ENCODE data around the gene ALG3. TPM values are rescaled to one million over a fixed set of nuclear protein-coding genes. Genes with fewer than 3 reads are reported as not detected.

ALG3 gene
- polyA plus RNA-seq, 1 experiment = 35.6 TPM

GRCh38 chr3:184192889-184193288 is 55.9 kb downstream of the ALG3 start:
- ChIA-PET POLR2A (no interaction called here), CTCF (no interaction called here)
- TF ChIP-seq, protein P1, sequence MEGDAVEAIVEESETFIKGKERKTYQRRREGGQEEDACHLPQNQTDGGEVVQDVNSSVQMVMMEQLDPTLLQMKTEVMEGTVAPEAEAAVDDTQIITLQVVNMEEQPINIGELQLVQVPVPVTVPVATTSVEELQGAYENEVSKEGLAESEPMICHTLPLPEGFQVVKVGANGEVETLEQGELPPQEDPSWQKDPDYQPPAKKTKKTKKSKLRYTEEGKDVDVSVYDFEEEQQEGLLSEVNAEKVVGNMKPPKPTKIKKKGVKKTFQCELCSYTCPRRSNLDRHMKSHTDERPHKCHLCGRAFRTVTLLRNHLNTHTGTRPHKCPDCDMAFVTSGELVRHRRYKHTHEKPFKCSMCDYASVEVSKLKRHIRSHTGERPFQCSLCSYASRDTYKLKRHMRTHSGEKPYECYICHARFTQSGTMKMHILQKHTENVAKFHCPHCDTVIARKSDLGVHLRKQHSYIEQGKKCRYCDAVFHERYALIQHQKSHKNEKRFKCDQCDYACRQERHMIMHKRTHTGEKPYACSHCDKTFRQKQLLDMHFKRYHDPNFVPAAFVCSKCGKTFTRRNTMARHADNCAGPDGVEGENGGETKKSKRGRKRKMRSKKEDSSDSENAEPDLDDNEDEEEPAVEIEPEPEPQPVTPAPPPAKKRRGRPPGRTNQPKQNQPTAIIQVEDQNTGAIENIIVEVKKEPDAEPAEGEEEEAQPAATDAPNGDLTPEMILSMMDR (IDR thresholded peaks at IDR 0.05; ENCODE audit: low read depth, low read length) = no peak
- Histone ChIP-seq H3K9me3 (ENCODE audit: control insufficient read depth, insufficient read depth, low read length) (no peaks in the 10 kb centered on the region), H3K4me3 (ENCODE audit: low read depth, low read length) (no peak overlapping the region), H3K27me3 (ENCODE audit: control insufficient read depth, insufficient read depth, low read length) (no peaks in the 10 kb centered on the region), H3K27ac (ENCODE audit: low read depth, low read length) (no peak overlapping the region)
- DNase-seq (ENCODE audit: low read depth, low spot score) = no peak

Small RNA genes lying within 50 kb of the gene (small RNA-seq; reads per million reads assigned to genes)
- gene MIR1224 (ENCODE audit: insufficient read length, low read depth) = not detected

Other genes with a start within 250 kb of the ALG3 start
- gene ABCC5, start 231.1 kb downstream of the ALG3 start, polyA plus RNA-seq (2011; rRNA removed) = 27.4 and 30.6 TPM in 2 replicates
- not detected in 2 replicates for gene HTR3D, start 217.2 kb downstream of the ALG3 start, polyA plus RNA-seq (2011; rRNA removed)
- gene HTR3C, start 195.9 kb downstream of the ALG3 start, polyA plus RNA-seq (2011; rRNA removed) = not detected in 2 replicates
- not detected in 2 replicates for gene HTR3E, start 151.9 kb downstream of the ALG3 start, polyA plus RNA-seq (2011; rRNA removed)
- 28.8 and 29.8 TPM in 2 replicates for gene EIF2B5, start 113.6 kb downstream of the ALG3 start, polyA plus RNA-seq (2011; rRNA removed)
- gene DVL3, start 93.6 kb downstream of the ALG3 start, polyA plus RNA-seq (2011; rRNA removed) = 29.7 and 37.8 TPM in 2 replicates
- gene AP2M1, start 74.1 kb downstream of the ALG3 start, polyA plus RNA-seq (2011; rRNA removed) = 963 and 1,068 TPM in 2 replicates
- gene ABCF3, start 62.8 kb downstream of the ALG3 start, polyA plus RNA-seq (2011; rRNA removed) = 43.1 and 50.0 TPM in 2 replicates
- not detected in 2 replicates for gene VWA5B2, start 19.4 kb downstream of the ALG3 start, polyA plus RNA-seq (2011; rRNA removed)
- 3.2 and 4.0 TPM in 2 replicates for gene EEF1AKMT4, start 710 bp upstream of the ALG3 start, polyA plus RNA-seq (2011; rRNA removed)
- 0.07 and 0.27 TPM in 2 replicates for gene CAMK2N2, start 12.6 kb upstream of the ALG3 start, polyA plus RNA-seq (2011; rRNA removed)
- gene ECE2, start 27.1 kb upstream of the ALG3 start, polyA plus RNA-seq (2011; rRNA removed) = not detected in 2 replicates
- 318 and 363 TPM in 2 replicates for gene PSMD2, start 50.3 kb upstream of the ALG3 start, polyA plus RNA-seq (2011; rRNA removed)
- 191 and 224 TPM in 2 replicates for gene EIF4G1, start 65.6 kb upstream of the ALG3 start, polyA plus RNA-seq (2011; rRNA removed)
- 8.5 and 9.3 TPM in 2 replicates for gene FAM131A, start 88.6 kb upstream of the ALG3 start, polyA plus RNA-seq (2011; rRNA removed)
- 1.7 and 2.1 TPM in 2 replicates for gene CLCN2, start 112.6 kb upstream of the ALG3 start, polyA plus RNA-seq (2011; rRNA removed)
- 81.2 and 94.4 TPM in 2 replicates for gene POLR2H, start 112.7 kb upstream of the ALG3 start, polyA plus RNA-seq (2011; rRNA removed)
- 0.06 TPM in 1 of 2 replicates, not detected in the other for gene THPO, start 129.2 kb upstream of the ALG3 start, polyA plus RNA-seq (2011; rRNA removed)
- 0.11 and 0.12 TPM in 2 replicates for gene CHRD, start 131.1 kb upstream of the ALG3 start, polyA plus RNA-seq (2011; rRNA removed)